Omental fat pad (tissue), 4 donors: Measurements from ENCODE around the gene MACROD2. TPM values are rescaled to one million over a fixed set of nuclear protein-coding genes. Genes with fewer than 3 reads are reported as not detected.

Experiments used
- ATAC-seq: fragments of 150-250 bp; one replicate; pipeline ENCODE4 v1.9.1; 2016; ENCODE audit warnings: mild to moderate bottlenecking, moderate library complexity; ENCODE audit not compliant: low FRiP score
- DNase-seq: peaks from one replicate; pipeline ENCODE4 v3.0.0-alpha.2; 2019; ENCODE audit warnings: low spot score
- total RNA-seq, 4 donors: library from RNA; depleted of rRNA; stranded (reverse); fragments of >200 nt; gene quantifications; one replicate each; pipeline ENCODE4 v1.1.0, GENCODE V29; 2016
- TF ChIP-seq, protein P1 (sequence below), 3 donors: fragments of 450-650 bp; IDR thresholded peaks; one replicate each; pipeline ENCODE4 v1.5.1; 2016 to 2017; ENCODE audit warnings: antibody characterized with exemption in 3 of 3, mild to moderate bottlenecking in 3 of 3, moderate library complexity in 2 of 3

Gene MACROD2
- total RNA-seq, 4 donors from 2014 or later: 6.8 to 54.1 (median 7.4) TPM

DNA sequence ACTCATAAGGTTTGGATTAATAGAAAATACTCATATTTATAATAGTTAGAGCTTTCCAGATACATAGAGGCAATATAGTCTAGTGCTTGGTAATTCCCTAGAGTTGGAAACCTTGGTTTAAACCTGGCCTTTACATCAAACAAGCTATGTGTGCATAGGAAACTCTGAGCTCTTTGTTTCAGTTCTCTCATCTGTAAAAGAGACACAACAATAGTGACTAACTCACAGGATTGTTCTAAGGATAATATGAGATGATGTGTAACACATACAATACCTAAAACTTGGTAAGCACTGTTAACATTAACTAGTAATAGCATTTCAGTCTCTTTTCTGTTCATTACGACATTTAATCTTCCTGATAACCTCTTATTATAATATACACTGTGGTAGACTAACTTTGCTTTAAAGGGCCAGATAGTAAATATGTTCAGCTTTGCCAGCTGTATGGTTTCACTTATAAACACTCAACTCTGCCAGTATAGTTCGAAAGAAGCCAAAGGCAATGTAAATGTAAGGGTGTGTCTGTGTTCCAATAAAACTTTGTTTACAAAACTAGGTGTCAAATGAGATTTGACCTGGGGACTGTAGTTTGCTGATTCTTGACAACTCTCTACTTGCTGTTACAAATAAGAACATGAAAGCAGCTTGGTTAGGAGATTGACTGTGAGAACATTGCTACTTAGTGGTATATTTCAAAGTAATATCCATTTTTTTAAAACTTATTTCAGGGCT, 712.7 kb downstream of the MACROD2 start:
- TF ChIP-seq, protein P1, sequence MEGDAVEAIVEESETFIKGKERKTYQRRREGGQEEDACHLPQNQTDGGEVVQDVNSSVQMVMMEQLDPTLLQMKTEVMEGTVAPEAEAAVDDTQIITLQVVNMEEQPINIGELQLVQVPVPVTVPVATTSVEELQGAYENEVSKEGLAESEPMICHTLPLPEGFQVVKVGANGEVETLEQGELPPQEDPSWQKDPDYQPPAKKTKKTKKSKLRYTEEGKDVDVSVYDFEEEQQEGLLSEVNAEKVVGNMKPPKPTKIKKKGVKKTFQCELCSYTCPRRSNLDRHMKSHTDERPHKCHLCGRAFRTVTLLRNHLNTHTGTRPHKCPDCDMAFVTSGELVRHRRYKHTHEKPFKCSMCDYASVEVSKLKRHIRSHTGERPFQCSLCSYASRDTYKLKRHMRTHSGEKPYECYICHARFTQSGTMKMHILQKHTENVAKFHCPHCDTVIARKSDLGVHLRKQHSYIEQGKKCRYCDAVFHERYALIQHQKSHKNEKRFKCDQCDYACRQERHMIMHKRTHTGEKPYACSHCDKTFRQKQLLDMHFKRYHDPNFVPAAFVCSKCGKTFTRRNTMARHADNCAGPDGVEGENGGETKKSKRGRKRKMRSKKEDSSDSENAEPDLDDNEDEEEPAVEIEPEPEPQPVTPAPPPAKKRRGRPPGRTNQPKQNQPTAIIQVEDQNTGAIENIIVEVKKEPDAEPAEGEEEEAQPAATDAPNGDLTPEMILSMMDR (IDR thresholded peaks at IDR 0.05): no peak
- ATAC-seq (no peak), DNase-seq (no peak)

DNA sequence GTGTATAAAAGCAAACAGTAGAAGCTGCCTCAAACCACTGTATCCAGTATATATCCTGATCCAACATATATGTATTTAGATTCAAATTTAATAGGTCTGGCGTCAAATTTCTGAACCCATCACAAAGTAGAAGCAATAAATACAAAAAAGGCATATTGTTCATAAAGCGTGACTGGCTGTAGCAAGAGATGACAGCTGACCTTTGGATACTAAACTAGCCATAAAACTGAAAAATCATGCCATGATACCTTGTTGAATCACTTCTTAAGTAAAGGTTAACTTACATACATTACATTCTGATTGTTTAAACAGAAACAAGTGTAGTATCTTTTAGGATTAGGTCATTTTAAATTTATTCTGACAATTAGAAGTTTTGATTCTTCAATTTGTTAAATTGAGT, 714.1 kb downstream of the MACROD2 start:
- no peak for DNase-seq
- ATAC-seq: no peak
- TF ChIP-seq, protein P1 (IDR thresholded peaks at IDR 0.05): no peak

DNA sequence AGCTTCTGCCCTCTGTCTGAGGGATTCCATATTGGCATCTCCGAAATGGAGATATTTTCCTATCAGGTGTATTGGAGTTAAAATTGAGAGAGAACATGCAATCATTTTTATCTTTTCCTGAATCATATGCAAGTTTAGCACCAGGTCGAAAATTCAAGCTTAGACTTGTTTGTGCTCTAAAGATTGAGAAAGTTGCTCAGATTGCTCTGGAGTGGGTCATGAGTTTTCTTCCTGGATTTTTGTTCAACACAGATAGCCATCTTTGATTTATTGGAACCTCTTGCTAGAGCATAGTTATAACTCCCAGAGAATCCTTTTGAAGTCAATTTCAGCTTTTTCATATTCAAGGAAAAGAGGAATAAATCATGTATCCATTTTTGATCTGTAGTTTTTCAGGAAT, 715.6 kb downstream of the MACROD2 start:
- TF ChIP-seq, protein P1 (IDR thresholded peaks at IDR 0.05): no peak
- ATAC-seq: no peak
- no peak for DNase-seq

DNA sequence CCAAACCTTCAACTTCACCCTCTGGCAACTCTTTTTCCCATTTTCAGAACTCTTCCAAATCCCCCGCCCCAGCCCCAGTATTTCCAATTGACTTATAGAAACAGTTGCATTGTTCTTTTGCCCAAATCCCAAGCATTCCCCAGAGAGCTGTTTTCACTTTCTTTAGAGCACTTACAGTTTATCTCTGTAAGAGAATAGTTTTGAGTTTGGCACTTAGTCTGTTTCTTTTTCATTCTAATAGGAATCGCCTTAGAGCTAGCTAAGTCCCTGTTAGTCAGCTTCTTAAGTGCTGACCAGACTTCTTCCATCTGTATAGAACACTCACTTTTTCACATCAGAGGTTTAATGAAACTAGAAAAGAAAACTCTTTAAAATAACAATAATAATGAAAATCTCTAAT, 716.3 kb downstream of the MACROD2 start:
- TF ChIP-seq, protein P1 (IDR thresholded peaks at IDR 0.05): no peak
- no peak for DNase-seq
- ATAC-seq: peak; percentile 71

DNA sequence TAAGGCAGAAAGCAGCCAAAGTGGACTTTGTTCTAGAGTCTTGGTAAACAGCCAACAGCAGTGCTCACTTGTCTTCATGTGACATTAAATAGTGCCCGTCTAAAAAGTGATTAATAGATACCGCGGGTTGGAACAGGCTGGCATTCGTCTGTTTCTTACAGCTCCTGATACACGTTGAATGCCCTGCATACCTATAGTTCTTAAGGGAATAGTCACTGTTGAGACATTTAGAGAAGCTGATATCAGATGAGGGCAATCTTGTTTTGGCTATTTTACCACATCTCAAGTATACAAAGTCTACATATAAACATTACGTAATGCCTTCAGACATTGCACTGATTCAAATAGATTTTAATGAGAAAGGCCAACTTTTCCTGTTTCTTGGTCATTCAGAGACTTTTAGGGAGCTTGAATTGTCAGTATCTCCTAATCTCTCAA, 717.0 kb downstream of the MACROD2 start:
- TF ChIP-seq, protein P1 (IDR thresholded peaks at IDR 0.05): no peak
- ATAC-seq: peak; percentile 86
- no peak for DNase-seq

DNA sequence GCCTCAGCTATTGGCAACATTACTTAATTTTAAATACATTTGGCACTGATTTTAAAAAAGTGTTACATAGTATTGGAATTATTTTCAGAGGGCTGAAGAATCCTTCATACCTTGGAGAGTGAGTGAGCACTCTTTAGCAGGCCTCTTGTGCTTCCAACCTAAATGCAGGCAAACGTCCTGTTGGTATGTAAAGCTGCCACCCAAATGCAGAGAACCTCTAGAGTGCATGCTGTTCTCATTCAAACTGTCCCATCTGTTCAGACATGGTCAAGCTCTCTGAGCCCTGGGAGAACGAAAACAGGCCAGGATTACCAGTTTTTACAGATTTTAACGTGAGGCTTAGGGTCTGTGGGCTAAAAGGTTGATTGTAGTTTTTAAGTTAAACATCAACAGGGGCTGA, 720.1 kb downstream of the MACROD2 start:
- TF ChIP-seq, protein P1 (IDR thresholded peaks at IDR 0.05): no peak
- ATAC-seq (no peak), DNase-seq (no peak)

DNA sequence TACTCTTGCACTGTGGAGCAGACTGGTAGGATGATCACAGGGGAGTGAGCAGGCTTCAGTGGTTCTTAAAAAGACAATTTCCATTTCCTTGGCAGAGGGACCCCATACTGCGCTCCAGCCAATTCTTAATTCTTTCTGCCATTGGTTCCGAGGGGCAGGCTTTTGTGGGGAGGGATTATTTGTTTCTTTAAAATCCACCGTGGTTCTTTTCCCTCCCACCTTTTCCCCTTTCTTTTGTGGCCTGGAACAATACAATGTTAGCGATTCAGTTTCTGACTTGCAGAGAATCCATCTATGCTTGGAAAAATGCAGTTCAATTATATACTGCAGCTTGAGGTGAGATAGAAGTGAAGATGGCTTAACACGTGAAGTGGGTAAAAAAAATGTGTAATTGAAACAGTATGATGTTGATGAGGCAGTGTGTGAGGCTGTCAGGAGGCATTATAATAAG, 721.1 kb downstream of the MACROD2 start:
- no peak for DNase-seq
- ATAC-seq: no peak
- TF ChIP-seq, protein P1 (IDR thresholded peaks at IDR 0.05): no peak
